Right lobe of liver (tissue), 6 donors: ENCODE results near the gene TMPRSS9. TPM values are rescaled to one million over a fixed set of nuclear protein-coding genes. Genes with fewer than 3 reads are reported as not detected.

Experiments used
- ATAC-seq, 4 donors: fragments of 200-7000 bp; cut with Tn5 transposase; one replicate each; pipeline ENCODE4 v1.9.1; 2020; ENCODE audit warnings: mild to moderate bottlenecking in 4 of 4, moderate library complexity in 4 of 4
- DNase-seq, 3 donors: peaks; one replicate each; pipeline ENCODE4 v3.0.0-alpha.2; 2020
- H3K27ac ChIP-seq, 3 donors: fragments of 200-600 bp; one replicate each; pipeline ENCODE4 v1.8.0; 2022
- H3K27me3 ChIP-seq, 2 donors: fragments of 200-600 bp; one replicate each; pipeline ENCODE4 v1.8.0; 2022
- H3K36me3 ChIP-seq, 4 donors: fragments of 200-600 bp; sonication (generic) in 1 of 4; one replicate each; pipeline versions ENCODE4 v1.5.1 to v1.8.0; 2017 to 2022; ENCODE audit warnings: control low read depth in 1 of 4
- H3K4me1 ChIP-seq, 4 donors: fragments of 200-600 bp; sonication (generic) in 1 of 4; one replicate each; pipeline versions ENCODE4 v1.5.1 to v1.8.0; 2017 to 2022; ENCODE audit warnings: control low read depth in 1 of 4
- H3K4me3 ChIP-seq, 3 donors: fragments of 200-600 bp; one replicate each; pipeline ENCODE4 v1.8.0; 2022
- H3K9me3 ChIP-seq, 4 donors: fragments of 200-600 bp; sonication (generic) in 1 of 4; one replicate each; pipeline versions ENCODE4 v1.5.1 to v1.8.0; 2017 to 2022; ENCODE audit warnings: control low read depth in 1 of 4
- POLR2A ChIP-seq: fragments of 450-650 bp; IDR thresholded peaks from one replicate; pipeline ENCODE4 v1.6.1; 2017; ENCODE audit warnings: antibody characterized with exemption, mild to moderate bottlenecking
- WGBS: methylation state at CpG from one replicate; pipeline ENCODE4 v1.1.6; 2018; ENCODE audit warnings: low coverage, low lambda C conversion rate; ENCODE audit not compliant: insufficient coverage; ENCODE audit errors: missing lambda C conversion rate; 5-methylcytosine and 5-hydroxymethylcytosine counted together
- intact Hi-C, 2 donors: fragments of 100-400 bp; cut with DNase I; formaldehyde crosslinking; loops; one replicate each; pipeline versions ENCODE4 v1.11.2 to v1.14.1; 2022
- total RNA-seq, 6 experiments: library from RNA; depleted of rRNA in 2 of 6; stranded (reverse); fragments of >200 nt in 2 of 6; fragmentation: NEBNext Ultra II Directional in 3 of 6; extraction: Animal tissue kit (Norgen Biotek cat#: 25700) in 3 of 6; gene quantifications; one replicate each; pipeline versions ENCODE4 v1.1.0 to v1.2.4, GENCODE V29; 2016 to 2023
- TF ChIP-seq, protein P1 (sequence below), 4 donors: fragments of 200-600 bp in 3 of 4; fragments of 450-650 bp in 1 of 4; IDR thresholded peaks; one replicate each; pipeline versions ENCODE4 v1.5.1 to v1.8.0; 2016 to 2022; ENCODE audit warnings: antibody characterized with exemption in 4 of 4, mild to moderate bottlenecking in 2 of 4
- donor health status: DM: no; HTN: yes; CAD: no.
- donor health status: DM: no; HTN: no; CAD: no.
- donor health status: DM: no; HTN: no; CAD: no.
- donor health status: DM: no; HTN: yes; CAD: no.
- donor health status: DM: no; HTN: yes; CAD: no.

The TMPRSS9 gene
- total RNA-seq, 6 experiments from 2014 or later, result 0.12 to 6.7 (median 2.9) TPM

DNA sequence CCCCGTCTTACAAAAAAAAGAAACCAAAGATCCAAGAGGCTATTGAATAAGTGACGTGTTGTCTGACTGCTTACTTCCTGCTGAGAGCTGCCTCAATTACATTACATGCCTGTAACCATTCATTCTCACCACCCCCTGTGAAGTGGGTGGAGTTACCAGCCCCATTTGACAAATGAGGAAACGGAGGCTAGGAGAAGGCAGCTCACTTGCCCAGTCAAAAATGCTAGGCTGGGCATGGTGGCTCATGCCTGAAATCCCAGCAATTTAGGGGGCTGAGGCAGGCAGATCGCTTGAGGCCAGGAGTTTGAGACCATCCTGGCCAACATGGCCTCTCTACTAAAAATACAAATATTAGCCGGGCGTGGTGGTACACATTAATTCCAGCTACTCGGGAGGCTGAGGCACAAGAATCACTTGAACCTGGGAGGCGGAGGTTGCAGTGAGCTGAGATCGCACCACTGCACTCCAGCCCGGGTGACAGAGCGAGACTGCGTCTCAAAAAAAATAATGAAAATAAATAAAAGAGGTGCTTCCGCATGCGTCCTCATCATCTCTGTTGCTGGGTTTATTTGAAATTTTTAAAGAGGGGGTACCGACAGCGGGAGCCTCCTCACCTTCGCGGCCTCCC lies 32.2 kb upstream of the TMPRSS9 start:
- no peaks in the 10 kb centered on the region for H3K36me3 ChIP-seq
- peak overlapping the region in 2 of 3 donors; percentile 38 to 57 for H3K27ac ChIP-seq
- peaks cover 0 to 31% (median 9%) of the 10 kb centered on the region in 4 donors for H3K4me1 ChIP-seq
- 2% methylated on average over 18 of the region's 18 CpGs for WGBS
- ATAC-seq, result peak; percentile 5 to 44 (median 18)
- H3K4me3 ChIP-seq, result peak overlapping the region; percentile 88 to 99 (median 90)
- no peaks in the 10 kb centered on the region for H3K27me3 ChIP-seq
- no peak for DNase-seq
- TF ChIP-seq POLR2A, result no peak
- TF ChIP-seq, protein P1, sequence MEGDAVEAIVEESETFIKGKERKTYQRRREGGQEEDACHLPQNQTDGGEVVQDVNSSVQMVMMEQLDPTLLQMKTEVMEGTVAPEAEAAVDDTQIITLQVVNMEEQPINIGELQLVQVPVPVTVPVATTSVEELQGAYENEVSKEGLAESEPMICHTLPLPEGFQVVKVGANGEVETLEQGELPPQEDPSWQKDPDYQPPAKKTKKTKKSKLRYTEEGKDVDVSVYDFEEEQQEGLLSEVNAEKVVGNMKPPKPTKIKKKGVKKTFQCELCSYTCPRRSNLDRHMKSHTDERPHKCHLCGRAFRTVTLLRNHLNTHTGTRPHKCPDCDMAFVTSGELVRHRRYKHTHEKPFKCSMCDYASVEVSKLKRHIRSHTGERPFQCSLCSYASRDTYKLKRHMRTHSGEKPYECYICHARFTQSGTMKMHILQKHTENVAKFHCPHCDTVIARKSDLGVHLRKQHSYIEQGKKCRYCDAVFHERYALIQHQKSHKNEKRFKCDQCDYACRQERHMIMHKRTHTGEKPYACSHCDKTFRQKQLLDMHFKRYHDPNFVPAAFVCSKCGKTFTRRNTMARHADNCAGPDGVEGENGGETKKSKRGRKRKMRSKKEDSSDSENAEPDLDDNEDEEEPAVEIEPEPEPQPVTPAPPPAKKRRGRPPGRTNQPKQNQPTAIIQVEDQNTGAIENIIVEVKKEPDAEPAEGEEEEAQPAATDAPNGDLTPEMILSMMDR (IDR thresholded peaks at IDR 0.05), result no peak
- no peaks in the 10 kb centered on the region for H3K9me3 ChIP-seq
- intact Hi-C loops, result no loop called here

DNA sequence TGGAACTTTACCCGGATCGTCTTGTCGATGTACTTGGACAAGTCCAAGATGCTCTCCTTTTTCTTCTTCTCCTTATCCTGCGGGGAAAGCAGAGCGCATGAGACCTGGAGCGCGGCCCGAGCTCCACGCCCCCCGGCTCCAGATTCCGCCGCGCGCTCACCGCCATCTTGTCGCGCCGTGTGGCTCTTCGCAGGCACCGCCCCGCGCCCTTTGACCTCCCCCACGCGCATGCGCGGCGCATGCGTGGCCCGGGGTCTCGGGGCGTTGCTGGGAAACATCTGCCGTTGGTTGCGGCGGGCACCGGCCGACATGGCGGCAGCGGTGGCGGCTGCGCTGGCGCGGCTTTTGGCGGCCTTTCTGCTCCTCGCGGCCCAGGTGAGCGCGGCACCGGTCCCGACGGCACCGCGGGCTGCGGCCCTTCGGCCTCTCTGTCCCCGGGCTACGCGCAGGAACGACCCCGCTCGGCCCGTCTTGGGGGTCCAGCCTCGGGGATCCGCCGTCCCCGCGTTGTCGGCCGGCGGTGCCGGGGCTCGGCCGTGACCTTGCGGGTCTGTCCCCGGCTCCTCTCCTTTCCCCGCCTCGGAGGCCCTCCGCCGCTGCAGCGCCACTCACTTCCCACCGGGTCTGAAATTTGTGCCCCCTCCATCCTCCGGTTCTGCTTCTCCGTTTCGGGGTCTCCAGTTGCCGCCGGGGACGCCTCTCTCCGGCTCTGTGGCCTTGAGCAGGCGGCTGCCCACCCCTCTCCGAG lies 31.5 kb upstream of the TMPRSS9 start, which contains the start of the genes LSM7 and SPPL2B:
LSM7 (minus strand) TSS at position 186 of the 748 bp plus-strand sequence; CDS start at position 166, 20 bp downstream.
SPPL2B (plus strand) TSS at position 284 of the 748 bp plus-strand sequence; CDS start at position 310, 26 bp downstream.
- ATAC-seq (peak; percentile 82 to 94 (median 88)), DNase-seq (peak; percentile 90 to 92 (median 91))
- no peaks in the 10 kb centered on the region for H3K9me3 ChIP-seq
- H3K4me1 ChIP-seq, result peaks cover 0 to 31% (median 9%) of the 10 kb centered on the region in 4 donors
- intact Hi-C loops, result no loop called here
- H3K27me3 ChIP-seq, result no peaks in the 10 kb centered on the region
- WGBS, result 2% methylated on average over 33 of the region's 89 CpGs
- no peaks in the 10 kb centered on the region for H3K36me3 ChIP-seq
- H3K27ac ChIP-seq, result peak within 1 kb of the TSS; percentile 6 to 64 (median 57)
- peak within 1 kb of the TSS; percentile 88 to 99 (median 90) for H3K4me3 ChIP-seq
- peak; percentile 61 for TF ChIP-seq POLR2A
- TF ChIP-seq, protein P1 (IDR thresholded peaks at IDR 0.05), result no peak

DNA sequence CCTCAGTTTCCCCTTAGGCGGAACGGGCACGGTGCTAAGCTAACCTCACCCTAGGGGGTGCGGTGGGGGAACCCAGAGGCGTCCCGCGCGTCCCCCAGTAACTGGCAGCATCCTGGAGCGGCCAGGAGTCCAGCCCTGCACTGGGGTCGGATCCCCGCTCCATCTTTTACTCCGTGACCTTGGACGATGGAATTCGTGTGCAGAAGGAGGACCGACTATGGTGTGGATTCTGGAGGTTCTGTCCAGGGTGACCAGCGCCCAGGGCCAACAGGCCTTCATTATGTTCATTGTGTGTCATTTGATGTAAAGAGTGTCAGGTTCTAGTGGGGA lies 31.0 kb upstream of the TMPRSS9 start:
- H3K4me1 ChIP-seq, result peaks cover 0 to 31% (median 9%) of the 10 kb centered on the region in 4 donors
- WGBS, result 0% methylated on average over 9 of the region's 16 CpGs
- no peaks in the 10 kb centered on the region for H3K36me3 ChIP-seq
- DNase-seq, result no peak
- no peak for ATAC-seq
- H3K27ac ChIP-seq, result peak overlapping the region in 2 of 3 donors; percentile 6 to 57
- H3K27me3 ChIP-seq, result no peaks in the 10 kb centered on the region
- H3K4me3 ChIP-seq, result peak overlapping the region; percentile 88 to 99 (median 90)
- no peak for TF ChIP-seq POLR2A
- no peaks in the 10 kb centered on the region for H3K9me3 ChIP-seq
- intact Hi-C loops, result no loop called here

DNA sequence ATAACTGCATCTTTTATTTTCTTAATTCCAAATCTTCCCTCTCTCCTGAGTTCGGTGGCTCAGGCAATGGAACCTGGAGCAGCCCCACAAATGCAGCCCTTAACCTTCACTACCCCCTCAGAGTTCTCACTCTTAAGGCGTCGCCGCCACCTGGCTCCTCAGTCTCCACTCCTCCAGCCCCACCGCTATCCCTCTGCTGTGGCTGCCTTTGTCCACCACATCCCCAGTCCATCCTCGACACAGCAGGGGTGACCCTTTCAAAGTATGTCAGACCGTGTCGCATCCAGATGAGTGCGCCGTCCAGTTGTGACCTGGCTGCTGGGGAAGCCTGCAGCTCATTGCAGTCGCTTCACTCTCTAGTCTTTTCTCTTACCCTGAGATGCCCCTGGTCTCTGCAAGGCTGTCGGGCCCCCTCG lies 30.6 kb upstream of the TMPRSS9 start:
- ATAC-seq, result no peak
- Histone ChIP-seq H3K27ac (no peak overlapping the region), H3K9me3 (no peaks in the 10 kb centered on the region), H3K4me1 (peaks cover 0 to 31% (median 9%) of the 10 kb centered on the region in 4 donors), H3K36me3 (no peaks in the 10 kb centered on the region), H3K4me3 (peak overlapping the region in 2 of 3 donors; percentile 88 to 90), H3K27me3 (no peaks in the 10 kb centered on the region)
- TF ChIP-seq, protein P1 (IDR thresholded peaks at IDR 0.05), result no peak
- TF ChIP-seq POLR2A, result no peak
- intact Hi-C loops, result no loop called here
- DNase-seq, result no peak
- WGBS, result 77% methylated on average over 13 of the region's 13 CpGs

DNA sequence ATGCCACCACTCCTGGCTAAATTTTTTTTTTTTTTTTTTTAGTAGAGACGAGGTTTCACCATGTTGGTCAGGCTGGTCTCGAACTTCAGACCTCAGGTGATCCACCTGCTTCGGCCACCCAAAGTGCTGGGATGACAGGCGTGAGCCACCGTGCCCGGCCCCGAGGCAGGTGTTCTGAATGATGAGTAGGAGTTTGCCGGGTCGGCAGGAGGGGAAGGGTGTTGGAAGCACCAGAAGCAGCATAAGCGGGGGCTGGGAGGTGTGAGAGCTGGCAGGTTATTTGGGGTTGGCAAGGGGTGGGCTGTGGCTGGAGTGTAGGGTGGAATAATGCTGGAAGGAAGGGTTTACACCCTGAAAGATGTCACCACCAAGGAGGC lies 29.8 kb upstream of the TMPRSS9 start:
- 66% methylated on average over 9 of the region's 10 CpGs for WGBS
- intact Hi-C loops, result loop anchor here in 1 of 2 donors (10.0 kb wide), 1 partner anchor 55 kb away; no protein-coding TSS in a partner anchor
- H3K4me3 ChIP-seq, result no peak overlapping the region
- ATAC-seq (no peak), DNase-seq (no peak)
- H3K36me3 ChIP-seq, result no peaks in the 10 kb centered on the region
- no peaks in the 10 kb centered on the region for H3K9me3 ChIP-seq
- no peak for TF ChIP-seq POLR2A
- TF ChIP-seq, protein P1 (IDR thresholded peaks at IDR 0.05), result no peak
- peak overlapping the region in 1 of 3 donors; percentile 21 for H3K27ac ChIP-seq
- H3K4me1 ChIP-seq, result peaks cover 0 to 31% (median 9%) of the 10 kb centered on the region in 4 donors
- H3K27me3 ChIP-seq, result no peaks in the 10 kb centered on the region
